Kidney epithelial cell (primary cell): Measurements from ENCODE around the gene RFFL. TPM values are rescaled to one million over a fixed set of nuclear protein-coding genes. Genes with fewer than 3 reads are reported as not detected.

Experiments
- DNase-seq: peaks from one replicate; pipeline ENCODE4 v3.0.0-alpha.2; 2010; ENCODE audit warnings: low read depth
- H3K27me3 ChIP-seq: 2 replicates; pipeline ENCODE4 v1.6.0; 2011; ENCODE audit warnings: low read length; ENCODE audit not compliant: control insufficient read depth, insufficient read depth
- H3K36me3 ChIP-seq: 2 replicates; pipeline ENCODE4 v1.5.1; 2011; ENCODE audit warnings: low read length; ENCODE audit not compliant: control insufficient read depth, insufficient read depth
- H3K4me3 ChIP-seq: 2 replicates; pipeline ENCODE4 v1.5.1; 2011; ENCODE audit warnings: low read depth, mild to moderate bottlenecking, control low read depth, low read length
- CTCF ChIP-seq: IDR thresholded peaks from 2 replicates; pipeline ENCODE4 v1.5.1; 2011; ENCODE audit warnings: mild to moderate bottlenecking, moderate library complexity, low read length, control low read depth, inconsistent platforms; ENCODE audit not compliant: insufficient read depth, poor library complexity, severe bottlenecking
- total RNA-seq: library from RNA; depleted of rRNA; stranded (reverse); fragments of >200 nt; gene quantifications from 2 replicates; pipeline ENCODE4 v1.2.3, GENCODE V29; 2015

The RFFL gene
- total RNA-seq, 1 donor from 2014 or later: 14.1 TPM

GRCh38 chr17:34989473-34989872, 74.0 kb downstream of the RFFL start:
- Histone ChIP-seq H3K4me3 (no peak overlapping the region), H3K27me3 (no peaks in the 10 kb centered on the region), H3K36me3 (no peaks in the 10 kb centered on the region)
- DNase-seq: no peak
- no peak for TF ChIP-seq CTCF

GRCh38 chr17:34988644-34989043, 74.9 kb downstream of the RFFL start:
- no peak for DNase-seq
- no peak for TF ChIP-seq CTCF
- Histone ChIP-seq H3K4me3 (no peak overlapping the region), H3K27me3 (no peaks in the 10 kb centered on the region), H3K36me3 (no peaks in the 10 kb centered on the region)

- no peak for TF ChIP-seq CTCF
- no peak for DNase-seq
- Histone ChIP-seq H3K36me3 (no peaks in the 10 kb centered on the region), H3K4me3 (no peak overlapping the region), H3K27me3 (no peaks in the 10 kb centered on the region)
Measured at GRCh38 chr17:34987232-34987631, 76.3 kb downstream of the RFFL start.

- no peak for TF ChIP-seq CTCF
- H3K36me3 ChIP-seq: no peaks in the 10 kb centered on the region
- H3K4me3 ChIP-seq: peak overlapping the region; percentile 72
- DNase-seq: no peak
- no peaks in the 10 kb centered on the region for H3K27me3 ChIP-seq
Measured at GRCh38 chr17:34981538-34982241, 81.8 kb downstream of the RFFL start.

GRCh38 chr17:34980681-34981537, 82.6 kb downstream of the RFFL start:
- Histone ChIP-seq H3K4me3 (peak overlapping the region; percentile 72), H3K27me3 (no peaks in the 10 kb centered on the region), H3K36me3 (no peaks in the 10 kb centered on the region)
- TF ChIP-seq CTCF: peak; percentile 42
- peak; percentile 55 for DNase-seq
